A549 (cell line): ENCODE results near the gene NR5A2.

ENCODE experiments used
- CHD2 ChIP-seq: fragments of 150-350 bp; IDR thresholded peaks from 2 replicates; pipeline ENCODE4 v1.6.1; 2014; ENCODE audit warnings: low read length; ENCODE audit not compliant: partially characterized antibody
- HOXB5 ChIP-seq: fragments of 250-450 bp; sonication (Bioruptor Pico); IDR thresholded peaks from 2 replicates; pipeline ENCODE4 v1.5.0; 2020; ENCODE audit warnings: mild to moderate bottlenecking, moderate library complexity
- POLR2A ChIP-seq: IDR thresholded peaks from 2 replicates; pipeline ENCODE4 v1.6.1; 2012; ENCODE audit warnings: mild to moderate bottlenecking, low read length
- TF ChIP-seq, protein P1 (sequence below): fragments of >200 bp; sonication (Bioruptor Twin); formaldehyde crosslinking; IDR thresholded peaks from 3 replicates; pipeline ENCODE4 v1.5.1; 2016

DNA sequence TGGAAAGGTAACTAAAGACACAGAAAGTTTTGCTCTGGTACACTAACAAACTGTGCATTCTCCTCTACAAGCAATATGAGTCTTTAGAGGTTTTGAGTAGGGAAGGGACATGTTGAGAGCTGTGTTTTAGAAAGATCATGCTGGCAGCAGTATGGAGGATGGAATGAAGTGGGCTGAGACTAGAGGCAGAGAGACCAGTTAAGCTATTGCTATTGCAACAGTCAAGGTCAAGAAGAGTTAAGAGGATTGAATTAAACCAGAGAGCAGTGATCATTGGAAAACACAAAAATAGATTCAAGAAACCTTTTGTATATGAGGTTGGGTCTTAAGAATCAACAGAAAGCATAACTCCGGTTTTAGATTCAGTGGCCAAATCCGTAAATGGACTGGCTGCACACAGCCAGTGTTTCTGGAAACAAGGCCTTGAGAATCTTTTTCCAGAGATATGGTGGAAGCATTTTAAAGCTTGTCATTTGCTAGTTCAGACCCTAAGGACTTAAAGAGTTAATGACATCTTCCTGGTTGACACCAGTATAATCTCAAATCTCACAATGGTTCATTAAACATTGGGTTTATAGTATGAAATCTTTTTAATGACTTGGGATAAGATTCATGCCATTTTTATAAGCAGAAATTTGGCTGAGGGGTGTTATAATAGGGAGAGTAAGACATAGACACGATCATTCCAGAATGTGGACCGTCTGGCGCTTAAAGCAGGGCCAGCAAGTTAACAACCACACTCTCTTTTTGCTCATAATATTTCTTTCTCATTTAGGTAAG is 177.9 kb downstream of the NR5A2 start:
- TF ChIP-seq, protein P1, sequence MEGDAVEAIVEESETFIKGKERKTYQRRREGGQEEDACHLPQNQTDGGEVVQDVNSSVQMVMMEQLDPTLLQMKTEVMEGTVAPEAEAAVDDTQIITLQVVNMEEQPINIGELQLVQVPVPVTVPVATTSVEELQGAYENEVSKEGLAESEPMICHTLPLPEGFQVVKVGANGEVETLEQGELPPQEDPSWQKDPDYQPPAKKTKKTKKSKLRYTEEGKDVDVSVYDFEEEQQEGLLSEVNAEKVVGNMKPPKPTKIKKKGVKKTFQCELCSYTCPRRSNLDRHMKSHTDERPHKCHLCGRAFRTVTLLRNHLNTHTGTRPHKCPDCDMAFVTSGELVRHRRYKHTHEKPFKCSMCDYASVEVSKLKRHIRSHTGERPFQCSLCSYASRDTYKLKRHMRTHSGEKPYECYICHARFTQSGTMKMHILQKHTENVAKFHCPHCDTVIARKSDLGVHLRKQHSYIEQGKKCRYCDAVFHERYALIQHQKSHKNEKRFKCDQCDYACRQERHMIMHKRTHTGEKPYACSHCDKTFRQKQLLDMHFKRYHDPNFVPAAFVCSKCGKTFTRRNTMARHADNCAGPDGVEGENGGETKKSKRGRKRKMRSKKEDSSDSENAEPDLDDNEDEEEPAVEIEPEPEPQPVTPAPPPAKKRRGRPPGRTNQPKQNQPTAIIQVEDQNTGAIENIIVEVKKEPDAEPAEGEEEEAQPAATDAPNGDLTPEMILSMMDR = no peak
- TF ChIP-seq CHD2 (no peak), POLR2A (no peak), HOXB5 (CRISPR knock-in tag) (no peak)
